ENCODE results near the gene ZNF282. TPM values are rescaled to one million over a fixed set of nuclear protein-coding genes. Genes with fewer than 3 reads are reported as not detected.

ZNF282 gene
- total RNA-seq, 1 experiment from 2014 or later, result 44.0 TPM

DNA sequence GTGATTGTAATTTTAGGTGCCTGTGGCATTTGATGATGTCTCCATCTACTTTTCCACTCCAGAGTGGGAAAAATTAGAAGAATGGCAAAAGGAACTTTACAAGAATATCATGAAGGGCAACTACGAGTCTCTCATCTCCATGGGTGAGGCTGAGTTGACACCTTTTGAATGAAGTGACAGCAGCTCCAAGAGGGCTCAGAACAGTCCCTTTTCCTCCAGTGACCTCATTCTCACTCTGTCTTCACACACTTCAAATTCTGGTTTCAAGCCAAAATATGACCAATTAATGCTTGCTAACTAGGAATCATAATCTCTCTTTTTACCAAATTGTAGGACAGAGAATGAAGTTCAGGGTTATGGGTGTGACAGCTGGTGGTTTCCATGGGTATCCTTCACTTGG is 29.2 kb upstream of the ZNF282 start:
- intact Hi-C loops (cut with micrococcal nuclease; ENCODE audit: unreplicated experiment), result no loop called here
- Mint-ChIP-seq H3K27me3 (ENCODE audit: insufficient read depth, unreplicated experiment) (no peaks in the 10 kb centered on the region), H3K4me3 (ENCODE audit: unreplicated experiment) (no peak overlapping the region), H3K9me3 (ENCODE audit: unreplicated experiment) (no peaks in the 10 kb centered on the region), H3K4me1 (ENCODE audit: low read depth, unreplicated experiment) (no peaks in the 10 kb centered on the region), H3K36me3 (ENCODE audit: insufficient read depth, unreplicated experiment) (peaks cover 76% of the 10 kb centered on the region), H3K27ac (ENCODE audit: unreplicated experiment) (no peak overlapping the region)
- CTCF ChIA-PET, result interaction anchor here (0.6 kb wide), 1 partner anchor 139 kb away, joined by 3 read pairs; no protein-coding TSS in a partner anchor
- Histone ChIP-seq H3K4me1 (no peaks in the 10 kb centered on the region), H3K27me3 (replicated peaks; ENCODE audit: control insufficient read depth, insufficient read depth, low read length) (no peaks in the 10 kb centered on the region), H3K9me3 (no peaks in the 10 kb centered on the region), H3K4me3 (ENCODE audit: low read depth, low read length) (no peak overlapping the region), H3K36me3 (ENCODE audit: control insufficient read depth, insufficient read depth, low read length) (no peaks in the 10 kb centered on the region)
- no TSS peak for BruUV-seq (replicated peaks)
- DNase-seq, result no peak
- TF ChIP-seq, protein P1, sequence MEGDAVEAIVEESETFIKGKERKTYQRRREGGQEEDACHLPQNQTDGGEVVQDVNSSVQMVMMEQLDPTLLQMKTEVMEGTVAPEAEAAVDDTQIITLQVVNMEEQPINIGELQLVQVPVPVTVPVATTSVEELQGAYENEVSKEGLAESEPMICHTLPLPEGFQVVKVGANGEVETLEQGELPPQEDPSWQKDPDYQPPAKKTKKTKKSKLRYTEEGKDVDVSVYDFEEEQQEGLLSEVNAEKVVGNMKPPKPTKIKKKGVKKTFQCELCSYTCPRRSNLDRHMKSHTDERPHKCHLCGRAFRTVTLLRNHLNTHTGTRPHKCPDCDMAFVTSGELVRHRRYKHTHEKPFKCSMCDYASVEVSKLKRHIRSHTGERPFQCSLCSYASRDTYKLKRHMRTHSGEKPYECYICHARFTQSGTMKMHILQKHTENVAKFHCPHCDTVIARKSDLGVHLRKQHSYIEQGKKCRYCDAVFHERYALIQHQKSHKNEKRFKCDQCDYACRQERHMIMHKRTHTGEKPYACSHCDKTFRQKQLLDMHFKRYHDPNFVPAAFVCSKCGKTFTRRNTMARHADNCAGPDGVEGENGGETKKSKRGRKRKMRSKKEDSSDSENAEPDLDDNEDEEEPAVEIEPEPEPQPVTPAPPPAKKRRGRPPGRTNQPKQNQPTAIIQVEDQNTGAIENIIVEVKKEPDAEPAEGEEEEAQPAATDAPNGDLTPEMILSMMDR (IDR thresholded peaks at IDR 0.05; ENCODE audit: insufficient read depth in 1 of 2, low read depth in 1 of 2, low read length in 1 of 2, severe bottlenecking in 1 of 2, unreplicated experiment in 1 of 2), result no peak
- POLR2A ChIA-PET, result no interaction called here

DNA sequence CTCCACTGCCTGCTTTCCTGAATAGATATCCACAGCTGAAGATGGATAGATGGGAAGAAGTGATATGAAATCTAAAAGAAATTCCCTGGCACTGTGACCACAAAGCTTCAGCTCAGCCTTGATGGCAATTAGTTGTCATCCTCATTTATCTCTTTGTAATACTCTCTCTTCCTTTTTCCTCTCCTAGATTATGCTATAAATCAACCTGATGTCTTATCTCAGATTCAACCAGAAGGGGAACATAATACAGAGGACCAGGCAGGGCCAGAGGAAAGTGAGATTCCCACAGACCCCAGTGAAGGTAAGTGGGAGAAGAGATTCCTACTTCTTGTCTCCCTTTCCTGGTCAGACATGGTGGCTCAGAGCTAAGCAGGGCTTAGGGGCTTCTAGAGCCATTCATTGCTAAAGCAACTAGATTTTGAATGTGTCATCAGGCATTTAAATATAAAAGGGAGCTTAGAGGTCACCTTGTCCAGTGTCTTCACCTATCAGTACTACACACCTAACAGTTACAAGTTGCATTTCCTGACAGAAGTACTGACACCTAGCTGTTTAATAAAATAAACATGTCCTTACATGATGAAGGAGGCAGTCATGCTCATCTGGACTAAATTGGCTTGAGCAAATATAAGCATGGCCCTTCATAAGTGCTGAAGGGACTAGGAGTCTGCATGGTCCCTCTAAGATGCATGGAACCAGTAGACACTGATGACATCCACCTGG is 28.6 kb upstream of the ZNF282 start:
- TF ChIP-seq, protein P1 (IDR thresholded peaks at IDR 0.05; ENCODE audit: insufficient read depth in 1 of 2, low read depth in 1 of 2, low read length in 1 of 2, severe bottlenecking in 1 of 2, unreplicated experiment in 1 of 2), result no peak
- peaks cover 76% of the 10 kb centered on the region for H3K36me3 Mint-ChIP-seq (ENCODE audit: insufficient read depth, unreplicated experiment)
- H3K9me3 ChIP-seq, result no peaks in the 10 kb centered on the region
- BruUV-seq (replicated peaks), result no TSS peak
- ChIA-PET CTCF (interaction anchor here (0.6 kb wide), 1 partner anchor 140 kb away, joined by 3 read pairs; no protein-coding TSS in a partner anchor), POLR2A (no interaction called here)
- H3K27ac Mint-ChIP-seq (ENCODE audit: unreplicated experiment), result no peak overlapping the region
- no peak overlapping the region for H3K4me3 Mint-ChIP-seq (ENCODE audit: unreplicated experiment)
- H3K9me3 Mint-ChIP-seq (ENCODE audit: unreplicated experiment), result no peaks in the 10 kb centered on the region
- no peaks in the 10 kb centered on the region for H3K4me1 Mint-ChIP-seq (ENCODE audit: low read depth, unreplicated experiment)
- H3K4me3 ChIP-seq (ENCODE audit: low read depth, low read length), result no peak overlapping the region
- no peaks in the 10 kb centered on the region for H3K36me3 ChIP-seq (ENCODE audit: control insufficient read depth, insufficient read depth, low read length)
- H3K27me3 Mint-ChIP-seq (ENCODE audit: insufficient read depth, unreplicated experiment), result no peaks in the 10 kb centered on the region
- H3K4me1 ChIP-seq, result no peaks in the 10 kb centered on the region
- intact Hi-C loops (cut with micrococcal nuclease; ENCODE audit: unreplicated experiment), result no loop called here
- no peaks in the 10 kb centered on the region for H3K27me3 ChIP-seq (replicated peaks; ENCODE audit: control insufficient read depth, insufficient read depth, low read length)
- no peak for DNase-seq

DNA sequence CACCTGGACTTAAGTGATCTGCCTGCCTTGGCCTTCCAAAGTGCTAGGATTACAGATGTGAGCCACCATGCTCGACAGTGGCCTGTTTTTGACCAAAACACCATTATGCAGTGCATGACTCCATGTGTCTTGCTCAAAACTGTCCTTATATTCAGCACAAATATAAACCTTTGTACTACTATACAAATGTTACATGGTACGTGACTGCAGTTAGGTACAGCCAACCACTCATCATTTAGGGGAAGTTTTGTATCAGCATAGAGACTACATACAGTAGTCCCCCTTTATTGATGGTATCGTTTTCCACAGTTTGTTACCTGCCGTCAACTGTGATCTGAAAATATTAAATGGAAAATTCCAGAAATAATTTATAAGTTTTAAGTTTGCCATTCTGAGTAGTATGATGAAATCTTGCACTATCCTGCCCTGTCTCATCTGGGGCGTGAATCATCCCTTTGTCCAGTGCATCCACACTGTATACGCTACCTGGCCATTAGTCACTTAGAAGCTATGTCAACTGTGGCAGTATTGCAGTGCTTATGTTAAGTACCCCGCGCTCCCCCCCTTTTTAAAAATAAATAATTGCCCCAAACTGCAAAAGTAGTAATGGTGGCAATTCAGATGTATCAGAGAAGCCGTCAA is 23.3 kb upstream of the ZNF282 start:
- BruUV-seq (replicated peaks), result no TSS peak
- Histone ChIP-seq H3K36me3 (ENCODE audit: control insufficient read depth, insufficient read depth, low read length) (no peaks in the 10 kb centered on the region), H3K9me3 (no peaks in the 10 kb centered on the region), H3K4me3 (ENCODE audit: low read depth, low read length) (no peak overlapping the region), H3K27me3 (replicated peaks; ENCODE audit: control insufficient read depth, insufficient read depth, low read length) (no peaks in the 10 kb centered on the region), H3K4me1 (no peaks in the 10 kb centered on the region)
- H3K9me3 Mint-ChIP-seq (ENCODE audit: unreplicated experiment), result no peaks in the 10 kb centered on the region
- DNase-seq, result no peak
- no peak overlapping the region for H3K4me3 Mint-ChIP-seq (ENCODE audit: unreplicated experiment)
- intact Hi-C loops (cut with micrococcal nuclease; ENCODE audit: unreplicated experiment), result no loop called here
- ChIA-PET CTCF (no interaction called here), POLR2A (no interaction called here)
- no peak overlapping the region for H3K27ac Mint-ChIP-seq (ENCODE audit: unreplicated experiment)
- no peaks in the 10 kb centered on the region for H3K27me3 Mint-ChIP-seq (ENCODE audit: insufficient read depth, unreplicated experiment)
- TF ChIP-seq, protein P1 (IDR thresholded peaks at IDR 0.05; ENCODE audit: insufficient read depth in 1 of 2, low read depth in 1 of 2, low read length in 1 of 2, severe bottlenecking in 1 of 2, unreplicated experiment in 1 of 2), result no peak
- H3K4me1 Mint-ChIP-seq (ENCODE audit: low read depth, unreplicated experiment), result no peaks in the 10 kb centered on the region
- H3K36me3 Mint-ChIP-seq (ENCODE audit: insufficient read depth, unreplicated experiment), result peaks cover 58% of the 10 kb centered on the region

All from Caco-2 (cell line).